HEK293 (cell line): ENCODE results near the gene NF2.

Source experiments
- CTCF ChIA-PET: fragments of 350-600 bp; formaldehyde crosslinking; extraction: SDS; loops from one replicate; lab custom pipeline; 2021; ENCODE audit warnings: antibody characterized with exemption; lab: Yijun Ruan, JAX
- POLR2A ChIA-PET: fragments of 300-600 bp; formaldehyde crosslinking; extraction: SDS; loops from one replicate; lab custom pipeline; 2020; ENCODE audit warnings: antibody characterized with exemption, inconsistent platforms; lab: Yijun Ruan, JAX
- H3K27ac ChIP-seq: fragments of 200-500 bp; sonication (Bioruptor generic); 2 replicates; pipeline ENCODE4 v1.5.1; 2014; ENCODE audit warnings: low read depth, low read length, control low read depth, inconsistent platforms; ENCODE audit errors: extremely low read depth
- H3K36me3 ChIP-seq, 2 experiments: fragments of 200-500 bp in 1 of 2; sonication (Bioruptor generic) in 1 of 2; 1 replicate in 1 of 2; 2 replicates in 1 of 2; pipeline ENCODE4 v1.5.1; 2014 to 2017; ENCODE audit warnings: inconsistent platforms in 2 of 2, low read length in 2 of 2; ENCODE audit not compliant: control insufficient read depth in 2 of 2, insufficient read depth in 1 of 2
- H3K4me1 ChIP-seq: fragments of 200-500 bp; sonication (Bioruptor generic); 2 replicates; pipeline ENCODE4 v1.5.1; 2014; ENCODE audit warnings: mild to moderate bottlenecking, low read length, inconsistent platforms; ENCODE audit not compliant: control insufficient read depth, insufficient read depth
- H3K4me3 ChIP-seq: 2 replicates; pipeline ENCODE4 v1.5.1; 2011; ENCODE audit warnings: low read depth, mild to moderate bottlenecking, control low read depth, low read length, moderate library complexity
- H3K9me3 ChIP-seq: fragments of 200-500 bp; sonication (Bioruptor generic); 2 replicates; pipeline ENCODE4 v1.5.1; 2014; ENCODE audit warnings: low read depth, low read length, inconsistent platforms; ENCODE audit not compliant: control insufficient read depth, insufficient read depth
- ELK4 ChIP-seq: IDR thresholded peaks from 2 replicates; pipeline ENCODE4 v1.6.1; 2011; ENCODE audit warnings: mild to moderate bottlenecking, low read depth, low read length, borderline replicate concordance
- FEZF1 ChIP-seq: fragments of 450-650 bp; formaldehyde crosslinking; IDR thresholded peaks from 2 replicates; pipeline ENCODE4 v1.5.1; 2016; ENCODE audit warnings: missing biosample characterization, missing genetic modification characterization
- KLF8 ChIP-seq: fragments of 450-650 bp; formaldehyde crosslinking; IDR thresholded peaks from 2 replicates; pipeline ENCODE4 v1.5.1; 2016; ENCODE audit warnings: missing biosample characterization, missing genetic modification characterization
- WT1 ChIP-seq: fragments of 450-650 bp; formaldehyde crosslinking; IDR thresholded peaks from 2 replicates; pipeline ENCODE4 v1.5.1; 2016; ENCODE audit warnings: missing biosample characterization, missing genetic modification characterization
- ZNF146 ChIP-seq: fragments of 450-650 bp; formaldehyde crosslinking; IDR thresholded peaks from 2 replicates; pipeline ENCODE4 v1.5.1; 2016; ENCODE audit warnings: missing biosample characterization, missing genetic modification characterization
- ZNF16 ChIP-seq: fragments of 450-650 bp; formaldehyde crosslinking; IDR thresholded peaks from 2 replicates; pipeline ENCODE4 v1.5.1; 2016; ENCODE audit warnings: low read depth, missing biosample characterization, missing genetic modification characterization
- ZNF174 ChIP-seq: fragments of 450-650 bp; formaldehyde crosslinking; IDR thresholded peaks from 2 replicates; pipeline ENCODE4 v1.5.0; 2017; ENCODE audit warnings: missing biosample characterization, mild to moderate bottlenecking, missing genetic modification characterization
- ZNF211 ChIP-seq: fragments of 450-650 bp; formaldehyde crosslinking; IDR thresholded peaks from 2 replicates; pipeline ENCODE4 v1.5.1; 2016; ENCODE audit warnings: low read depth, missing biosample characterization, missing genetic modification characterization
- ZNF391 ChIP-seq: fragments of 450-650 bp; formaldehyde crosslinking; IDR thresholded peaks from 2 replicates; pipeline ENCODE4 v1.5.1; 2016; ENCODE audit warnings: low read depth, missing biosample characterization, missing genetic modification characterization, borderline replicate concordance
- ZNF426 ChIP-seq: fragments of 450-650 bp; formaldehyde crosslinking; IDR thresholded peaks from 2 replicates; pipeline ENCODE4 v1.5.1; 2017; ENCODE audit warnings: missing biosample characterization, missing genetic modification characterization, mild to moderate bottlenecking, inconsistent platforms, moderate library complexity
- ZNF501 ChIP-seq: fragments of 450-650 bp; formaldehyde crosslinking; IDR thresholded peaks from 2 replicates; pipeline ENCODE4 v1.5.1; 2016; ENCODE audit warnings: missing biosample characterization, missing genetic modification characterization
- ZNF514 ChIP-seq: fragments of 450-650 bp; formaldehyde crosslinking; IDR thresholded peaks from 2 replicates; pipeline ENCODE4 v1.5.1; 2016; ENCODE audit warnings: missing biosample characterization, missing genetic modification characterization
- ZNF521 ChIP-seq: fragments of 450-650 bp; formaldehyde crosslinking; IDR thresholded peaks from 2 replicates; pipeline ENCODE4 v1.5.1; 2017; ENCODE audit warnings: missing biosample characterization, mild to moderate bottlenecking, missing genetic modification characterization
- ZNF621 ChIP-seq: fragments of 450-650 bp; formaldehyde crosslinking; IDR thresholded peaks from 2 replicates; pipeline ENCODE4 v1.5.1; 2017; ENCODE audit warnings: missing biosample characterization, missing genetic modification characterization
- ZNF626 ChIP-seq: fragments of 450-650 bp; sonication (Bioruptor Pico); formaldehyde crosslinking; IDR thresholded peaks from 2 replicates; pipeline ENCODE4 v1.5.1; 2018; ENCODE audit warnings: missing biosample characterization, missing genetic modification characterization, inconsistent platforms
- ZNF658 ChIP-seq: fragments of 450-650 bp; formaldehyde crosslinking; IDR thresholded peaks from 2 replicates; pipeline ENCODE4; 2016; ENCODE audit warnings: missing biosample characterization, missing genetic modification characterization
- ZNF704 ChIP-seq: fragments of 450-650 bp; formaldehyde crosslinking; IDR thresholded peaks from 2 replicates; pipeline ENCODE4 v1.5.1; 2016; ENCODE audit warnings: missing biosample characterization, missing genetic modification characterization
- ZNF707 ChIP-seq: fragments of 450-650 bp; formaldehyde crosslinking; IDR thresholded peaks from 2 replicates; pipeline ENCODE4 v1.5.1; 2016; ENCODE audit warnings: missing biosample characterization, missing genetic modification characterization
- TF ChIP-seq, protein P1 (sequence below): fragments of 450-650 bp; formaldehyde crosslinking; IDR thresholded peaks from 2 replicates; pipeline ENCODE4 v1.5.0; 2017; ENCODE audit warnings: missing biosample characterization, missing genetic modification characterization, borderline replicate concordance
- TF ChIP-seq, protein P2 (sequence below): fragments of 450-650 bp; formaldehyde crosslinking; IDR thresholded peaks from 2 replicates; pipeline ENCODE4 v1.5.1; 2016; ENCODE audit warnings: missing biosample characterization, missing genetic modification characterization, borderline replicate concordance

The NF2 gene

GRCh38 chr22:29651652-29652051 is 48.2 kb downstream of the NF2 start:
- no peak overlapping the region for H3K27ac ChIP-seq
- H3K4me1 ChIP-seq = no peaks in the 10 kb centered on the region
- peaks cover 40 to 44% of the 10 kb centered on the region in 2 experiments for H3K36me3 ChIP-seq
- CTCF ChIA-PET = interaction anchor here (0.6 to 1.6 kb wide), 4 partner anchors 10 to 26 kb away, joined by 3 to 6 read pairs (median 4); no protein-coding TSS in a partner anchor
- TF ChIP-seq ZNF426 (no peak), KLF8 (tag by site-specific recombination) (no peak), ZNF174 (tag by site-specific recombination) (no peak), ZNF501 (tag by site-specific recombination) (no peak), ZNF391 (tag by site-specific recombination) (no peak), ZNF658 (tag by site-specific recombination) (no peak), ZNF704 (tag by site-specific recombination) (no peak), ZNF707 (tag by site-specific recombination) (no peak), ZNF626 (tag by site-specific recombination) (no peak), ZNF16 (no peak), ELK4 (no peak), WT1 (tag by site-specific recombination) (no peak), ZNF211 (tag by site-specific recombination) (no peak)
- TF ChIP-seq, protein P1, sequence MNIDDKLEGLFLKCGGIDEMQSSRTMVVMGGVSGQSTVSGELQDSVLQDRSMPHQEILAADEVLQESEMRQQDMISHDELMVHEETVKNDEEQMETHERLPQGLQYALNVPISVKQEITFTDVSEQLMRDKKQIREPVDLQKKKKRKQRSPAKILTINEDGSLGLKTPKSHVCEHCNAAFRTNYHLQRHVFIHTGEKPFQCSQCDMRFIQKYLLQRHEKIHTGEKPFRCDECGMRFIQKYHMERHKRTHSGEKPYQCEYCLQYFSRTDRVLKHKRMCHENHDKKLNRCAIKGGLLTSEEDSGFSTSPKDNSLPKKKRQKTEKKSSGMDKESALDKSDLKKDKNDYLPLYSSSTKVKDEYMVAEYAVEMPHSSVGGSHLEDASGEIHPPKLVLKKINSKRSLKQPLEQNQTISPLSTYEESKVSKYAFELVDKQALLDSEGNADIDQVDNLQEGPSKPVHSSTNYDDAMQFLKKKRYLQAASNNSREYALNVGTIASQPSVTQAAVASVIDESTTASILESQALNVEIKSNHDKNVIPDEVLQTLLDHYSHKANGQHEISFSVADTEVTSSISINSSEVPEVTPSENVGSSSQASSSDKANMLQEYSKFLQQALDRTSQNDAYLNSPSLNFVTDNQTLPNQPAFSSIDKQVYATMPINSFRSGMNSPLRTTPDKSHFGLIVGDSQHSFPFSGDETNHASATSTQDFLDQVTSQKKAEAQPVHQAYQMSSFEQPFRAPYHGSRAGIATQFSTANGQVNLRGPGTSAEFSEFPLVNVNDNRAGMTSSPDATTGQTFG (tag by site-specific recombination) = no peak
- POLR2A ChIA-PET = no interaction called here
- no peak overlapping the region for H3K4me3 ChIP-seq
- H3K9me3 ChIP-seq = no peaks in the 10 kb centered on the region

- Histone ChIP-seq H3K9me3 (no peaks in the 10 kb centered on the region), H3K27ac (no peak overlapping the region), H3K4me3 (no peak overlapping the region), H3K36me3 (peaks cover 41 to 56% of the 10 kb centered on the region in 2 experiments), H3K4me1 (no peaks in the 10 kb centered on the region)
- ChIA-PET POLR2A (interaction anchor here (0.6 kb wide), 1 partner anchor 599 kb away, joined by 5 read pairs; no protein-coding TSS in a partner anchor), CTCF (interaction anchor here (1.1 to 3.2 kb wide), 6 partner anchors 15 to 435 kb away, joined by 3 to 18 read pairs (median 6); no protein-coding TSS in a partner anchor)
- TF ChIP-seq ZNF514 (tag by site-specific recombination) = no peak
- no peak for TF ChIP-seq ZNF521 (tag by site-specific recombination)
- TF ChIP-seq ZNF621 (tag by site-specific recombination) = no peak
- TF ChIP-seq FEZF1 = no peak
- no peak for TF ChIP-seq ZNF146
- TF ChIP-seq, protein P2, sequence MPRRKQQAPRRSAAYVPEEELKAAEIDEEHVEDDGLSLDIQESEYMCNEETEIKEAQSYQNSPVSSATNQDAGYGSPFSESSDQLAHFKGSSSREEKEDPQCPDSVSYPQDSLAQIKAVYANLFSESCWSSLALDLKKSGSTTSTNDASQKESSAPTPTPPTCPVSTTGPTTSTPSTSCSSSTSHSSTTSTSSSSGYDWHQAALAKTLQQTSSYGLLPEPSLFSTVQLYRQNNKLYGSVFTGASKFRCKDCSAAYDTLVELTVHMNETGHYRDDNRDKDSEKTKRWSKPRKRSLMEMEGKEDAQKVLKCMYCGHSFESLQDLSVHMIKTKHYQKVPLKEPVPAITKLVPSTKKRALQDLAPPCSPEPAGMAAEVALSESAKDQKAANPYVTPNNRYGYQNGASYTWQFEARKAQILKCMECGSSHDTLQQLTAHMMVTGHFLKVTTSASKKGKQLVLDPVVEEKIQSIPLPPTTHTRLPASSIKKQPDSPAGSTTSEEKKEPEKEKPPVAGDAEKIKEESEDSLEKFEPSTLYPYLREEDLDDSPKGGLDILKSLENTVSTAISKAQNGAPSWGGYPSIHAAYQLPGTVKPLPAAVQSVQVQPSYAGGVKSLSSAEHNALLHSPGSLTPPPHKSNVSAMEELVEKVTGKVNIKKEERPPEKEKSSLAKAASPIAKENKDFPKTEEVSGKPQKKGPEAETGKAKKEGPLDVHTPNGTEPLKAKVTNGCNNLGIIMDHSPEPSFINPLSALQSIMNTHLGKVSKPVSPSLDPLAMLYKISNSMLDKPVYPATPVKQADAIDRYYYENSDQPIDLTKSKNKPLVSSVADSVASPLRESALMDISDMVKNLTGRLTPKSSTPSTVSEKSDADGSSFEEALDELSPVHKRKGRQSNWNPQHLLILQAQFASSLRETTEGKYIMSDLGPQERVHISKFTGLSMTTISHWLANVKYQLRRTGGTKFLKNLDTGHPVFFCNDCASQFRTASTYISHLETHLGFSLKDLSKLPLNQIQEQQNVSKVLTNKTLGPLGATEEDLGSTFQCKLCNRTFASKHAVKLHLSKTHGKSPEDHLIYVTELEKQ (tag by site-specific recombination) = no peak
These were observed 51.0 kb downstream of the NF2 start for GRCh38 chr22:29654420-29654819.
